ENCODE measurements around the gene NPB.

The NPB gene

DNA sequence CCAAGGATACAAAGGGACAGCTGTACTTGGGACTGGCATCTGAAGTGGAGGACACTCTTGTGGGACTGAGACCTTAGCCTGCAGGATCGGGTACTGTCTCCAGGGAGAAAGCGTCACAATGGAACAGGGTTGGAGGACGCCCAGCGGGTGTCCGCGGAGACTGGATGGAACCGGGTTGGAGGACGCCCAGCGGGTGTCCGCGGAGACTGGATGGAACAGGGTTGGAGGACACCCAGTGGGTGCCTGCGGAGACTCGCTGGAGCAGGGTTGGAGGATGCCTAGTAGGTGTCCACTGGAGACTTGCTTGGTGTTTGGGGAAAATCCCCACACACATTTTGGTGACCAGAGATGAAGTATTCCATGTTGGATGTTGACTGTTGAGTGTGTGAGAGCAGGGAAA is 45.2 kb downstream of the NPB start, which contains the start of gene MYADML2:
Gene MYADML2, minus strand, starts transcription at position 45 of the 400 bp plus-strand sequence. CDS start 5,492 bp downstream, outside the sequence.
- DNase-seq = no peak

DNA sequence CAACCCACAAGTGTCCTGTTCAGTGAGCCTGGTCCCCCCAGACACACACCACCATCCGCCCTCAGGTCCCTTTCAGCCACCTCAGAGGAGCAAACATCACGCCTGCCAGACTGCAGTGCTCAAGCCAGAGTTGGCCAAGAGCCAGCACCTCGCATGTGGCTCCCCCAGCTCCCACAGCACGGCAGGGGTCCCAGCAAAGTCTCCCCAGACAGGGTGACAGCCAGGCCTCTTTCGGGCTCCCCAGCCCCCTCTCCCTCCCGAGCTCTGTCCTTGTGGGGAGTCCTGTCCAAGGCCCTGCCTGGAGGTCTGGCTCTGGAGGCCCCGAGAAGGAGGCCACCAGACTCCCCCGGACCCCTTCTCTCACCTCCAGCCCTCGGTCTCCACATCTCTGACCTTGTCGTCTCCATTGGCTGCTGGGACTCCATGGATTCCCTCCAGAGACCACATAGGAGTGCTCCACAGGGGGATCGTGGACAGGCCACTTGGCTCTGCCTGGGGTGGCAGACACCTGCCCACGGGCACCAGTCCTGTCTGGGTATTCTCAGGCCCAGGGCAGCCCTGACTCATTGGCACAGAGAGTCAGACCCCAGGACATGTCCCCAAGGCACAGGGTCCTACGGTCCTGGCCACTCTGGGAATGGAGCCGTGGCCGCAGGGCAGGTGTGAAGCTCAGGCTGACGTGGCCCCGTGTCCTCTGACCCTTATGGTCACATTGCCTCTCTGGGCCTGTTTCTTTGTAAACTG is 46.8 kb downstream of the NPB start:
- DNase-seq = no peak

DNA sequence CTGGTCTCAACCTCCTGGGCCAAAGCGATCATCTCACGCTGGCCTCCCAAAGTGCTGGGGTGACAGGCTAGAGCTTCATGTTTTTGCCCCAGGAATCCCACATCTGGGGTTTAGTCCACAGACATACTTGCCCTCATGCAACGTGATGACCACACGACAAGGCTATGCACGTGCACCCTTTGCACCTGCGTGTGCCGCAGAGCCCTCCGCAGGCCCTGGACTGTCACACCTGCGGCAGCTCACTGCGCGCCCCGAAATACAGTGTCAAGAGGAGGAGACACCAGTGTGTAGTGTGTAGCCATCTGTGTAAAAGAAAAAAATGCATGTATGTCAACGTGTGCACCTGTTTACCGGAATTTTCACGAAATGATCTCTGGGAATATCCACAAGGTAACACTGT is 48.5 kb downstream of the NPB start:
- no peak for DNase-seq

DNA sequence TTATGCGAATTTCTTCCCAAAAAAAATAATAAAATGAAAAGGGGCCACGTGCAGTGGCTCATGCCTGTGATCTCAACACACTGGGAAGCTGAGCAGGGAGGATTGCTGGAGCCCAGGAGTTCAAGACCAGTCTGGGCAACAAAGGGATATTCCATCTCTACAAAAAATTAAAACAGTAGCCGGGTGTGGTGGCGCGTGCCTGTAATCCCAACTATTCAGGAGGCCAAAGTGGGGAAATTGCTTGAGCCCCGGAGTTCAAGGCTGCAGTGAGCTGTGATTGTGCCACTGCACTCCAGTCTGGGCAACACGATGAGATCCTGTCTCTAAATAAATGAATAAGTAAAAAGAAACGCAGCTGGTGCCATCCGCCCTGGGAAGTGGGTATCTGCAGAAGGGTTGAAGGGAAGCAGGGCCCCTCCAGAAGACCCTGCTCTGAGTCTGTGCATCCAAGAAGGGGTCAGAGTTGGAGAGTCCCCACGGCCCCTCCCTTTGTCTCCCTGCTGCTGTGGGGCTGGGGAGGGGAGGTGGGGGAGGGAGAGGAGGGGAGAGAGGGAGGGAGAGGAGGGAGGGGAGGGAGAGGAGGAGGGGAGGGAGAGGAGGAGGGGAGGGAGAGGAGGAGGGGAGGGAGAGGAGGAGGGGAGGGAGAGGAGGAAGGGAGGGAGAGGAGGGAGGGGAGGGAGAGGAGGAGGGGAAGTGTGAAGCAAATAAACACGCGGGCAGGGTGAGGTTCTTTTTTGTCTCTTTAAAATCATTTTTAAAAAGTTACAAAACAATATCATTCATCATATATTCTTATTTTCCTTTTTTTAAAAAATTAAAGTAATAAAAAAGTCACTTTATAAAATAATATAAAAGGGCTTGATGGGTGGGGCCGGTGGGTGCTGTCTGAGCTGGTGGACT is 50.0 kb downstream of the NPB start:
- DNase-seq = no peak
